ENCODE data around the gene ERN2.

ERN2 gene

DNA sequence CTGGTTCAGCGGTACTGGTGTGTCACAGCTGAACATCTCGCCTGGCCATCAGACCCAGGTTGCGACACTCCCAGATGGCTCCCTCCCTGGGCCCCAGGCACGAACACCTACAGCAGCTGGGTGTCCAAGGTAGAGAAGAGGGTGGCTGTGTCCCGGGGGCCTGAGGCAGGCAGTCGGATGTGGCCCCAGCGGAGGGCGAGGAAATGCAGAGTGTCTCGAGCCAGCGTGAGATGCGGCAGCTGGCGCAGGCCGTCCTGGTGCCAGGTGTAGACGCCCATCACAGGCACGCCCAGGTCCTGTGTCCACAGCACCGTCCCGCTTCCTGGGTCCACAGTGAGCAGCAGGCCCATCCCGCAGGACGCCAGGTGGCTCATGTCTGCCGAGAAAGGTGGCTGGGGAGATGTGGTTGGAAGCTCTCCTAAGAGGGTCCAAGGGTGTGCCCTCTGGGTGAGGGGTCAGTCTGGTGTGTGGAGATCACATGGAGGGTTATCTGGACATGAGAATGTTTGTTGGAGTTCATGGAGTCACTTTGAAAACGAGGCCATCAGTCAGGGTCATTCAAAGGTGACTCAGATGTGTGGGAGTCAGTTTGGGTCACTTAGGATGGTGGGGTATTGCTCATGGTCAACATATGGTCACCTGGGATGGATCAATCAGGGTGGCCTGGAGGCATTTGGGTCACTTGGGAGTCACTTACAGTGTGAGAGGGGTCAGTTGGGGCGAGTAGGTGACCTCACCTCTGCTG lies 8.1 kb downstream of the ERN2 start:
- TF ChIP-seq, protein P1, sequence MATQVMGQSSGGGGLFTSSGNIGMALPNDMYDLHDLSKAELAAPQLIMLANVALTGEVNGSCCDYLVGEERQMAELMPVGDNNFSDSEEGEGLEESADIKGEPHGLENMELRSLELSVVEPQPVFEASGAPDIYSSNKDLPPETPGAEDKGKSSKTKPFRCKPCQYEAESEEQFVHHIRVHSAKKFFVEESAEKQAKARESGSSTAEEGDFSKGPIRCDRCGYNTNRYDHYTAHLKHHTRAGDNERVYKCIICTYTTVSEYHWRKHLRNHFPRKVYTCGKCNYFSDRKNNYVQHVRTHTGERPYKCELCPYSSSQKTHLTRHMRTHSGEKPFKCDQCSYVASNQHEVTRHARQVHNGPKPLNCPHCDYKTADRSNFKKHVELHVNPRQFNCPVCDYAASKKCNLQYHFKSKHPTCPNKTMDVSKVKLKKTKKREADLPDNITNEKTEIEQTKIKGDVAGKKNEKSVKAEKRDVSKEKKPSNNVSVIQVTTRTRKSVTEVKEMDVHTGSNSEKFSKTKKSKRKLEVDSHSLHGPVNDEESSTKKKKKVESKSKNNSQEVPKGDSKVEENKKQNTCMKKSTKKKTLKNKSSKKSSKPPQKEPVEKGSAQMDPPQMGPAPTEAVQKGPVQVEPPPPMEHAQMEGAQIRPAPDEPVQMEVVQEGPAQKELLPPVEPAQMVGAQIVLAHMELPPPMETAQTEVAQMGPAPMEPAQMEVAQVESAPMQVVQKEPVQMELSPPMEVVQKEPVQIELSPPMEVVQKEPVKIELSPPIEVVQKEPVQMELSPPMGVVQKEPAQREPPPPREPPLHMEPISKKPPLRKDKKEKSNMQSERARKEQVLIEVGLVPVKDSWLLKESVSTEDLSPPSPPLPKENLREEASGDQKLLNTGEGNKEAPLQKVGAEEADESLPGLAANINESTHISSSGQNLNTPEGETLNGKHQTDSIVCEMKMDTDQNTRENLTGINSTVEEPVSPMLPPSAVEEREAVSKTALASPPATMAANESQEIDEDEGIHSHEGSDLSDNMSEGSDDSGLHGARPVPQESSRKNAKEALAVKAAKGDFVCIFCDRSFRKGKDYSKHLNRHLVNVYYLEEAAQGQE (IDR thresholded peaks at IDR 0.05; ENCODE audit: insufficient replicate concordance, low read depth): no peak
- TF ChIP-seq SPI1 (IDR thresholded peaks at IDR 0.05; ENCODE audit: borderline replicate concordance, low read depth) (no peak), GABPA (IDR thresholded peaks at IDR 0.05; ENCODE audit: low read depth) (no peak), POLR2AphosphoS5 (IDR thresholded peaks at IDR 0.05; ENCODE audit: low read depth) (no peak)
- Histone ChIP-seq H3K27ac (replicated peaks) (no peak overlapping the region), H3K27me3 (ENCODE audit: insufficient read depth, poor library complexity, severe bottlenecking) (no peaks in the 10 kb centered on the region), H3K4me3 (replicated peaks; ENCODE audit: insufficient read depth, low read length) (no peak overlapping the region)
- no peak for DNase-seq (ENCODE audit: low read depth in 1 of 2, low spot score in 1 of 2)

DNA sequence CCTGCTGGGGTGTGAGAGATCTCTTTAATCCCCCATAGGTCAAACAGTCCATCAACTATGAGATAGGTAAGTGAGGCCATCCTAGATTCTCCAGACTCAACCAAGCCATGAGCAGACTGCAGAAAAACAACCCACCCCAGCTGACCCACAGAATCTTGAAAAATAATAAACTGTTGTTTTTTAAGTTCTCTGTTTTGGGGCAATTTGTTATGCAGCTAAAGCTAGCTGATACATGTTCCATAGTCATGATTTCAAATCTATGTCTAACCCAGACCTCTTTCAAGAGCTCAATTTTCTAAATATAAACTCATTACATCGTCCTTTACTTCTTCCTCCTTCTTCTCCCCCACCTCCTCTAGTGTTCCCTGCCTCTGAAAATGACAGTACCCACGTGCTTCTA lies 10.1 kb downstream of the ERN2 start:
- H3K27me3 ChIP-seq (ENCODE audit: insufficient read depth, poor library complexity, severe bottlenecking): no peaks in the 10 kb centered on the region
- no peak overlapping the region for H3K27ac ChIP-seq (replicated peaks)
- H3K4me3 ChIP-seq (replicated peaks; ENCODE audit: insufficient read depth, low read length): no peak overlapping the region
- DNase-seq (ENCODE audit: low read depth in 1 of 2, low spot score in 1 of 2): no peak
- TF ChIP-seq POLR2AphosphoS5 (IDR thresholded peaks at IDR 0.05; ENCODE audit: low read depth) (no peak), SPI1 (IDR thresholded peaks at IDR 0.05; ENCODE audit: borderline replicate concordance, low read depth) (no peak), GABPA (IDR thresholded peaks at IDR 0.05; ENCODE audit: low read depth) (no peak)
- TF ChIP-seq, protein P2, sequence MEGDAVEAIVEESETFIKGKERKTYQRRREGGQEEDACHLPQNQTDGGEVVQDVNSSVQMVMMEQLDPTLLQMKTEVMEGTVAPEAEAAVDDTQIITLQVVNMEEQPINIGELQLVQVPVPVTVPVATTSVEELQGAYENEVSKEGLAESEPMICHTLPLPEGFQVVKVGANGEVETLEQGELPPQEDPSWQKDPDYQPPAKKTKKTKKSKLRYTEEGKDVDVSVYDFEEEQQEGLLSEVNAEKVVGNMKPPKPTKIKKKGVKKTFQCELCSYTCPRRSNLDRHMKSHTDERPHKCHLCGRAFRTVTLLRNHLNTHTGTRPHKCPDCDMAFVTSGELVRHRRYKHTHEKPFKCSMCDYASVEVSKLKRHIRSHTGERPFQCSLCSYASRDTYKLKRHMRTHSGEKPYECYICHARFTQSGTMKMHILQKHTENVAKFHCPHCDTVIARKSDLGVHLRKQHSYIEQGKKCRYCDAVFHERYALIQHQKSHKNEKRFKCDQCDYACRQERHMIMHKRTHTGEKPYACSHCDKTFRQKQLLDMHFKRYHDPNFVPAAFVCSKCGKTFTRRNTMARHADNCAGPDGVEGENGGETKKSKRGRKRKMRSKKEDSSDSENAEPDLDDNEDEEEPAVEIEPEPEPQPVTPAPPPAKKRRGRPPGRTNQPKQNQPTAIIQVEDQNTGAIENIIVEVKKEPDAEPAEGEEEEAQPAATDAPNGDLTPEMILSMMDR (IDR thresholded peaks at IDR 0.05; ENCODE audit: insufficient read depth, low read length): no peak
- TF ChIP-seq, protein P1 (IDR thresholded peaks at IDR 0.05; ENCODE audit: insufficient replicate concordance, low read depth): no peak

DNA sequence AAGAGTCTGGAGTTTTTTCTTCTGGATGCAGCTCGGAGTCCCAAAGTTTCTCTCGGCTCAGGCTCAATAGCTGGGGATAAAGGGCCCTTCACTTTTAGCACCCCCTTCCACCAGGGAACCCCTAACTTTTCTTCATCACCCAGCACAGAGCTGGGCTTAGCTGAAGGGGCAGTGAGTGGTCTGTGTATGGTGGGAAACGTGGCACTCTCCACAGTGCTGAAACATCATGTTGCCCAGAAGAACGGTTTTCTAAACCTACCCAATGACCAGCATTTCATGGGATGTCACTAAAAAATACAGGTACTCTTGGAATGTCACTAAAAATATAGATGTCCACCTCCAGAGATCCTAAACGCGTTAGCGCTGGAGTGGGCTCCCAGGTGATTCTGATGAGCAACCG lies 12.0 kb downstream of the ERN2 start:
- no peak for DNase-seq (ENCODE audit: low read depth in 1 of 2, low spot score in 1 of 2)
- no peaks in the 10 kb centered on the region for H3K27me3 ChIP-seq (ENCODE audit: insufficient read depth, poor library complexity, severe bottlenecking)
- no peak overlapping the region for H3K27ac ChIP-seq (replicated peaks)
- no peak overlapping the region for H3K4me3 ChIP-seq (replicated peaks; ENCODE audit: insufficient read depth, low read length)
- TF ChIP-seq SPI1 (IDR thresholded peaks at IDR 0.05; ENCODE audit: borderline replicate concordance, low read depth): no peak
- no peak for TF ChIP-seq POLR2AphosphoS5 (IDR thresholded peaks at IDR 0.05; ENCODE audit: low read depth)
- TF ChIP-seq, protein P2 (IDR thresholded peaks at IDR 0.05; ENCODE audit: insufficient read depth, low read length): no peak
- TF ChIP-seq GABPA (IDR thresholded peaks at IDR 0.05; ENCODE audit: low read depth): no peak
- TF ChIP-seq, protein P1 (IDR thresholded peaks at IDR 0.05; ENCODE audit: insufficient replicate concordance, low read depth): peak; percentile 80

Data from HL-60 (cell line).